GM08714 (cell line): ENCODE results near the gene CIBAR2.

Source experiments
- H3K4me3 ChIP-seq: fragments of 200-500 bp; sonication (Bioruptor generic); 2 replicates; pipeline ENCODE4 v1.5.1; 2014; ENCODE audit warnings: mild to moderate bottlenecking, low read length, inconsistent platforms
- ZNF274 ChIP-seq: IDR thresholded peaks from 2 replicates; pipeline ENCODE4 v1.6.1; 2012; ENCODE audit warnings: mild to moderate bottlenecking, low read depth, low read length

The CIBAR2 gene

GRCh38 chr16:85138073-85138824, 26.0 kb upstream of the CIBAR2 start:
- no peak for TF ChIP-seq ZNF274
- H3K4me3 ChIP-seq, result no peak overlapping the region

DNA sequence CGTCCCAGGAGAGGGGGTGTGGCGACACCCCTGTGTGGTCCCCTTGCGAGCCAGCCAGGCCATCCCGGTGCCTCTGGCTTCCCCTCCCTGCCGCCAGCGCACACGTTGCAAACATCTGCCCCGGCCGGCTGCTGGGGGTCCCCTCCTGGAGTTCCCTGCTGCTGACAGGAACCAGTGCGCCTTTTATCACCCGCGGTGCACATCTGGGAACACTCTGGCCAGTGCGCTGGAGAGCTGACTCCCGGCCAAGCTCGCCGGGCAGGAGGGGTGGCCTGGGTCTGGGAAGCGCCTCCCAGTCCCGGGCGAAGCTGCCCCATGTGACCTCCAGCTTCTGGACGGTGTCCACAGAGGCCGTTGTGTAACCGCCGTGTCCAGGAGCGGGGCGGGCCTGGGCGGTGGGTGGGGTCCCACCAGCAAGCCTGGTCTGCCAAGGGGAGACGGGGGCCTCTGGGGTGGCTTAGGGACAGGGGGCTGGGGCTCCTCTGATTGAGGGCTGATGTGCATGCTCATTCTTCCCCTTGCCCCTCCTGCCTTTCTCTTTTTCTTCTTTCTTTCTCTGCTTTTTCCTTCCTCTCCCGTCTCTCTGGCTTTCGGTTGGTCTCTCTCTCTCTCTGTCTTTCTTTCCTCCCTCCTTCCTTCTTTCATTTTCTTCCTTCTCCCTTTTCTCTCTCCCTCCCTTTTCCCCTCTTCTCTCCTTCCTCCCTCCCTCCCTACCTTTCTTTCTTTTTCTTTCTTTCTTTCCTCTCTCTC, 25.2 kb upstream of the CIBAR2 start:
- no peak overlapping the region for H3K4me3 ChIP-seq
- no peak for TF ChIP-seq ZNF274

DNA sequence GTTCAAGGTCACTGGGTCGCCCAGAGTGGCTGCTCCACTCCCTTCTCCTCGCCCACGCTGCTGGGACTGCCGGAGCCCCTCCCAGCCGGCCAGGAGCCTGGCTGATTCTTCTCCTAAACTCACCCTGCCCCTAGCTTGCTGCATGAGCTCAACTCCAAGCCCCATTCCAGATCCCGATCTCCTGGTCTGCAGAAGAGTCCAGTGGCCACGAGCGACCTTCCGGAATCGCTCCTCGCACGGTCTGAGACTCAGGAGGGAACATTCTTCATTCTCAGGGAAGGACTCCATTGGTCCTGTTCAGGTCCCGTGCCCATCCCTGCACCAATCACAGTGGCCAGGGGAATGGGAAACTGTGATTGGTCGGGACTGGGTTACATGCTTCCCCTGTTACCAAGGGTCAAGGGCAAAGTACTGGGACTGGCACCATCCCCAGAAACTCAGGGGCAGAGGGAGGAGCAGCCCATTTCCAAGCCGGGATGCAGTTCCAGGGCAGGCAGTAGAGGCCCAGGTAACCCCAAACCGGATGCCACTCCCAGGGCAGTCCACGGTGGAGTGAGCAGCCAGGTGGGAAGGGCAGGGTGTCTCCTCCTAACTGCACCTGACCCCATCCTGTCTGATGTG, 24.5 kb upstream of the CIBAR2 start:
- H3K4me3 ChIP-seq, result no peak overlapping the region
- no peak for TF ChIP-seq ZNF274

DNA sequence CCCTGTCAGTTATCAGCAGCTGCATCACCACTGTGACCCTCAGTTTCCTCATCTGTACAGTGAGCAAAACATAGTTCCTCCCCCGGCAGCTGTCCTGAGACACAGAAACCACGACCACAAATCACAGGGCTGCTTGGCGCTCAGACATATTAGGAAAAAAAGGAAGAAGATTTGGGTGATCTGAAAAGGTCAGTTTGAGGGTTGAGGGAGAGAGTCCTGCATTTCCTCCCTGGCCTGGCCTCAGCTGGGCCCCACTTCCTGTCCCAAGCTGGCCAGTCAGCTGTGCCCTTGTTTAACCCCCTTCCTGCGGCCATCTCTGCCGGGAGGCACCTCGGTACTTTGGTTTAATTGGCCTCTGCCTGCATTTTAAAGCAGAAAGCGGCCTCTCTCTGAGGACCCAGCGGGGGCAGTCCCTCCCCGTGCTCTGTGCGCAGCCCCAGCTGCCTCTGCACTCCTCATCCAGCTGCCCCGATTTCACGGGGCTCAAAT, 24.0 kb upstream of the CIBAR2 start:
- no peak for TF ChIP-seq ZNF274
- no peak overlapping the region for H3K4me3 ChIP-seq

- no peak overlapping the region for H3K4me3 ChIP-seq
- TF ChIP-seq ZNF274, result no peak
Observed at GRCh38 chr16:85134789-85135142, 22.5 kb upstream of the CIBAR2 start.

- no peak overlapping the region for H3K4me3 ChIP-seq
Observed at GRCh38 chr16:85134076-85134788, 22.0 kb upstream of the CIBAR2 start.

DNA sequence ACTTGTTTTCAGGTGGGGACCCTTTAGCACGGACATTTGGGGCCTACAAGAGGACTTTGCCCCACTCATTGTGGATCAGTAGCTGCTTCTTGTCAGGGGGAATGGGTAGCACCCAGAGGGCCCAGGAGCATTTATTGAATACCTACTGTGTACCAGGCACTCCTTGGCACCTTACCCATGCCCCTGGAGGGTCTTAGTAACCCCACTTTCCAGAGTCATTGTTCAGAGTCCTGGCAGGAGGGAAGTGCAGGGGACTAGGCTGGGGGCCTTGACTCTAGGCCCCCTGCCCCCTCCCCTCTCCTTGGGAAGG, 21.0 kb upstream of the CIBAR2 start:
- no peak for TF ChIP-seq ZNF274
- no peak overlapping the region for H3K4me3 ChIP-seq

More at GRCh38 chr16:85134076-85134788, 22.0 kb upstream of the CIBAR2 start:
- no peak for TF ChIP-seq ZNF274

DNA sequence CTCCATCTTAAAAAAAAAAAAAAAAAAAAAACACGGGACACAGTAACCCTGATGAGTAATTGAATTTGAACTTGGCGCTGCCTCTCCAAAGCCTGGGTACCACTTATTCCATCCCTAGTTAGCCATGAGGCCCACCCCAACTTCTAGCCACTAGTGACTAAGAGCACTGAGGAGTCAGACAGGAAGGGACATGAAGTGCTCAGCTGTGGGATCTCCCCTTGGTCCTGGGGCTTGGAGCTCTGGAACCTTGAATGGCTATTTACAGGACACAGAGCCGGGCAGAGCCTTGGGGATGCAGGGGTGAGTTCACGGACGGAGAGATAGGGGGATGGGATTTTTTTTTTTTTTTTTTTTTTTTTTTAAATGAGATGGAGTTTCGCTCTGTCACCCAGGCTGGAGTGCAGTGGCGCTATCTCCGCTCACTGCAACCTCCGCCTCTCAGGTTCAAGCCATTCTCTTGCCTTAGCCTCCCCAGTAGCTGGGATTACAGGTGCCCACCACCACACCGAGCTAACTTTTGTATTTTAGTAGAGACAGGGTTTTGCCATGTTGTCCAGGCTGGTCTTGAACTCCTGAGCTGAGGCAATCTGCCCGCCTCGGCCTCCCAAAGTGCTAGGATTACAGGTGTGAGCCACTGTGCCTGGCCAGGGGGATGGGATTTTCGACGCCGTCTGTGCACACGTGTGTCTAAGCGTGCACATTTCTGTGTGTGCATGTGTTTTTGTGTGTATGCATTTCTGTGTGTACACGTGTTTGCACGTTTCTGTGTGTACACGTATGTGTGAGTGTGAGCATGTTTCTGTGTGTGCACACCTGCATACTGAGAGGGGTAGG, 20.4 kb upstream of the CIBAR2 start:
- no peak for TF ChIP-seq ZNF274
- H3K4me3 ChIP-seq, result no peak overlapping the region

DNA sequence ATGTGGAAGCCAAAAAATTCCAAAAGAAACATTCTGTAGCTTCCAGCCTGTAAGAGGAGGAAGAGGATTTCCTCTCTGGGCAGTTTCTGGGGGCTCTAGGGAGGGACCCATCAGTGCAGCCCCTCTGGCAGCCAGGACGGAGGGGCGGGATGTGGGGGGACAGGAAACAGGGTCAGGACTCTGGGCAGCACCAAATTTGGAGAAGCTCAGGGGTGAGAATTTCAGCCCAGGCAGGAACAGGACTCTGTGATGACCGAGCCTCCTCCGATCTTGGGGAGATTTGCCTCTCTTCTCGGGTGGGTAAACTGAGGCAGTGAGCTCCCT, 18.4 kb upstream of the CIBAR2 start:
- H3K4me3 ChIP-seq, result no peak overlapping the region
- no peak for TF ChIP-seq ZNF274

GRCh38 chr16:85129876-85130704, 17.8 kb upstream of the CIBAR2 start:
- no peak for TF ChIP-seq ZNF274
- no peak overlapping the region for H3K4me3 ChIP-seq

GRCh38 chr16:85128079-85128837, 16.0 kb upstream of the CIBAR2 start:
- TF ChIP-seq ZNF274, result no peak
- H3K4me3 ChIP-seq, result no peak overlapping the region

DNA sequence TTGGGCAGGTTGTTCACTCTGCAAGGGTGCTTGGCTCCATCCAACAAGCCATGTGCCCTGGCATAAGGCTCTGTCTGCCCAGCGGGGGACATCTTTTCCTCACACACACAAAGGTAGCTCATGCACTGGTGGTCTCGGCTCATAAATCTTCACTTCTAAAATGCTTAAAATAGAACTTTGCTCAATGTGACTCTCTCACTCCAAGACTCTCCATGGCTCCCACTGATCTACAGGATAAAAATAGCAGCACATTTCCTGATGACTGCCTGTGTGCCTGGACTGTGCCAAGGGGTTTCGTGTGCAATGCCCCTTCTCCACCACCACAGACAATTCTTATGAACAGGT, 15.1 kb upstream of the CIBAR2 start:
- no peak for TF ChIP-seq ZNF274
- H3K4me3 ChIP-seq, result no peak overlapping the region
